Vagina (tissue), 2 donors: ENCODE measurements around the gene MAPRE2. TPM values are rescaled to one million over a fixed set of nuclear protein-coding genes. Genes with fewer than 3 reads are reported as not detected.

Experiments
- DNase-seq, 2 donors: peaks; one replicate each; pipeline ENCODE4 v3.0.0-alpha.2; 2017; ENCODE audit errors: extremely low spot score in 2 of 2
- H3K27ac ChIP-seq: fragments of 200-600 bp; sonication (generic); one replicate; pipeline ENCODE4 v1.5.1; 2019
- H3K27me3 ChIP-seq: fragments of 200-600 bp; sonication (generic); one replicate; pipeline ENCODE4 v1.5.1; 2019
- H3K36me3 ChIP-seq, 2 donors: fragments of 200-600 bp; sonication (generic); one replicate each; pipeline ENCODE4 v1.5.1; 2017 to 2019
- H3K4me1 ChIP-seq: fragments of 200-600 bp; sonication (generic); one replicate; pipeline ENCODE4 v1.5.1; 2019
- H3K4me3 ChIP-seq, 2 donors: fragments of 200-600 bp; sonication (generic); 1 replicate in 1 of 2; 2 replicates in 1 of 2; pipeline ENCODE4 v1.5.1; 2016 to 2019
- H3K9me3 ChIP-seq: fragments of 200-600 bp; sonication (generic); one replicate; pipeline ENCODE4 v1.5.1; 2019
- CTCF ChIP-seq, 3 experiments: fragments of 450-650 bp in 2 of 3; fragments of 200-600 bp in 1 of 3; sonication (generic) in 1 of 3; IDR thresholded peaks; one replicate each; pipeline ENCODE4 v1.5.1; 2017 to 2019; ENCODE audit warnings: antibody characterized with exemption in 3 of 3, mild to moderate bottlenecking in 2 of 3, moderate library complexity in 2 of 3
- POLR2A ChIP-seq, 2 donors: fragments of 450-650 bp; IDR thresholded peaks; one replicate each; pipeline ENCODE4 v1.6.1; 2017; ENCODE audit warnings: antibody characterized with exemption in 2 of 2, mild to moderate bottlenecking in 2 of 2, moderate library complexity in 2 of 2
- POLR2AphosphoS5 ChIP-seq, 2 donors: sonication (generic); formaldehyde crosslinking; IDR thresholded peaks; one replicate each; pipeline ENCODE4 v1.9.0; 2017; ENCODE audit warnings: antibody characterized with exemption in 2 of 2, mild to moderate bottlenecking in 2 of 2, low read depth in 1 of 2; ENCODE audit not compliant: insufficient read depth in 1 of 2
- intact Hi-C: fragments of 100-400 bp; cut with DNase I; formaldehyde crosslinking; loops from one replicate; pipeline ENCODE4 v1.15.1; 2023
- total RNA-seq: library from RNA; depleted of rRNA; stranded (reverse); fragments of >200 nt; gene quantifications from one replicate; pipeline ENCODE4 v1.2.3, GENCODE V29; 2016

Gene MAPRE2
- total RNA-seq, 1 donor from 2014 or later = 21.4 TPM

GRCh38 chr18:35047697-35048292, 6.6 kb downstream of the MAPRE2 start:
- TF ChIP-seq CTCF (IDR thresholded peaks at IDR 0.05) = no peak
- TF ChIP-seq POLR2AphosphoS5 (IDR thresholded peaks at IDR 0.05; ENCODE audit: insufficient read depth in 1 of 2, low read depth in 1 of 2) = no peak
- TF ChIP-seq POLR2A (IDR thresholded peaks at IDR 0.05) = no peak
- no peak for DNase-seq
- no peaks in the 10 kb centered on the region for H3K36me3 ChIP-seq
- H3K27ac ChIP-seq = no peak overlapping the region
- no peaks in the 10 kb centered on the region for H3K27me3 ChIP-seq
- intact Hi-C loops = no loop called here
- peaks cover 62% of the 10 kb centered on the region for H3K4me1 ChIP-seq
- H3K9me3 ChIP-seq = no peaks in the 10 kb centered on the region
- no peak overlapping the region for H3K4me3 ChIP-seq

DNA sequence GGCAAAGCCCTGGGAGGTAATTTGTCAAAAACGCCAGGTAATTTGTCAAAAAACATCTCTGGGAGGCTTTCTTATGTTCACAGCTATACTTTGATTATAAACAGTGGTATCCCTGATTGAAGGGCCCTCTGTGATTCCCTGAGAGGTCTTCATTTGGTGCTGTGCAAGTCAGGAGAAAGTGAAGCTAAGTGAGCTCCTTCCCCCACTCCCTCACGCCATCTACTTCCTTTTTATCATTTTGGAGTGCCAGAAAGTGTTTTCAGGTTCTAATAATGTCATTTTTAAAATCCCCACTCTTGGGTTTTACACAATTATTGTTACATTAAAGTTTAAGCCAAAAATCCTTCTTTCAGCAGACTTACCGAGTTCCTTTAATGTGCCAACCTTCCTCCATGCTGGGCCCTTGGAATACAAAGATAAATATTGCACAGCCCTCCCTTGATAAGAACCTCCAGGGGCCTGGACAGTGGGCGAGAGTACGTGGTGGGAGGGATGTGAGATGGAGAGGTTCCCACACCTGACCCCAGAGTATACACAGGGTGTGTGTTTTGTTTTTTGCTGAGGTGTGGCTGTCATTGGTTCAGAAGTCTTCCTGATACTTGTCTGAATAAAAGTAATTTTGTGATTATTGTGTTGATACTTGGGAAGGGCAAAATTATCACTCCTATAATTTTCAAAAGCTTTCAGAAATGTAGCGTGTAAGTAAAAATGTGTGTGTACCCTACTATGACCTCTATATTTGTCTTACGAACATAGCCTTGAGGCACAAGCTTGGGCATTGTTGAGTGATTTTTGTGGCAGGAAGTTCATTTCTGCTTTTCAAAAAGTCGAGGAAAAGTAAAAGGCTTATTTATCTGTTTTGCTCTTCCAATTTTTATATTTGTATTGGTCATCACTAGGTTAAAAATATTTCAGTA, 8.2 kb downstream of the MAPRE2 start:
- peaks cover 48% of the 10 kb centered on the region for H3K4me1 ChIP-seq
- intact Hi-C loops = no loop called here
- TF ChIP-seq CTCF (IDR thresholded peaks at IDR 0.05) (no peak), POLR2A (IDR thresholded peaks at IDR 0.05) (no peak), POLR2AphosphoS5 (IDR thresholded peaks at IDR 0.05; ENCODE audit: insufficient read depth in 1 of 2, low read depth in 1 of 2) (no peak)
- H3K27me3 ChIP-seq = no peaks in the 10 kb centered on the region
- no peaks in the 10 kb centered on the region for H3K9me3 ChIP-seq
- DNase-seq = no peak
- no peaks in the 10 kb centered on the region for H3K36me3 ChIP-seq
- H3K4me3 ChIP-seq = no peak overlapping the region
- no peak overlapping the region for H3K27ac ChIP-seq

- H3K36me3 ChIP-seq = no peaks in the 10 kb centered on the region
- no peaks in the 10 kb centered on the region for H3K27me3 ChIP-seq
- no peak overlapping the region for H3K4me3 ChIP-seq
- DNase-seq = no peak
- intact Hi-C loops = no loop called here
- TF ChIP-seq CTCF (IDR thresholded peaks at IDR 0.05) (no peak), POLR2A (IDR thresholded peaks at IDR 0.05) (no peak), POLR2AphosphoS5 (IDR thresholded peaks at IDR 0.05; ENCODE audit: insufficient read depth in 1 of 2, low read depth in 1 of 2) (no peak)
- H3K4me1 ChIP-seq = peaks cover 40% of the 10 kb centered on the region
- no peaks in the 10 kb centered on the region for H3K9me3 ChIP-seq
- no peak overlapping the region for H3K27ac ChIP-seq
Observed at GRCh38 chr18:35050028-35050546, 8.9 kb downstream of the MAPRE2 start.

DNA sequence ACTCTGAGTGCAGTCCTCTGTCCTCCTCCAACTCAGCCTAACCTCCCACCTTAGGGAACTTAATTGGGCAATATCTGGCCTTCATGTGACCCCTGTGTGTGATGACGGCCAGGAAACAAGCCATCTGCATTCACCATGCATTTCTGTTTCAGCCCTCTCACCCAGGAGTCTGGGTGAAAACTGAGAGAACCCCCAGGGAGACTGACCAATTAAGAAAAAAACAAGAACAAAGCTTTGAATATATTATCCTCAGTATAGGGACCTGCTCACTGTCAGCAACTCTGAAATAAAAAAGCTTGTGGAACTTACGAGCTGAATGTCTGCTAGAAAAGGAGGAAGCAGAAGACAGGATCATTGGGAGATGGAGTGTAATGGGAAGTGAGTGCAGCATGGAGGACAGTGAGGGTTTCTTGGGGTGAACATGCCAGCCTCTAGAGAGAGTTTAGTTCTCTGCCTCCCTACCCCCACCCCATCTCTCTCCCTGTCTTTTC, 9.5 kb downstream of the MAPRE2 start:
- intact Hi-C loops = no loop called here
- Histone ChIP-seq H3K36me3 (no peaks in the 10 kb centered on the region), H3K27me3 (no peaks in the 10 kb centered on the region), H3K27ac (no peak overlapping the region), H3K9me3 (no peaks in the 10 kb centered on the region), H3K4me3 (no peak overlapping the region), H3K4me1 (peaks cover 34% of the 10 kb centered on the region)
- TF ChIP-seq POLR2AphosphoS5 (IDR thresholded peaks at IDR 0.05; ENCODE audit: insufficient read depth in 1 of 2, low read depth in 1 of 2) (no peak), POLR2A (IDR thresholded peaks at IDR 0.05) (no peak), CTCF (IDR thresholded peaks at IDR 0.05) (no peak)
- no peak for DNase-seq
